ENCODE measurements around the gene USP22. TPM values are rescaled to one million over a fixed set of nuclear protein-coding genes. Genes with fewer than 3 reads are reported as not detected.

USP22 gene
- total RNA-seq, 2 donors from 2014 or later = 379 to 396 TPM

DNA sequence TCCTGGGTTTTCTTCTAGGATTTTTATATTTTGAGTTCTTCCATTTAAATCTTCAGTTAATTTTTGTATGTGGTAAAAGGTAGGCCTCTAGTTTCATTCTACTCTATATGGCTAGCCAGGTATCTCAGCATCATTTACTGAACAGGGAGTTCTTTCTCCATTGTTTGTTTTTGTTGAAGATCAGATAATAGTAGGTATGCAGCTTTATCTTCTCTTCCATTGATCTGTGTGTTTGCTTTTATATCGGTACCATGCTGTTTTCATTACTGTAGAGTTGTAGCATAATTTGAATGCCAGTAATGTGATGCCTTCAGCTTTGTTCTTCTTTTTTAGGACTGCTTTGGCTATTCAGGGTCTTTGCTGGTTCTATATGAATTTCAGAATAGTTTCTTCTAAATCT is 77.3 kb downstream of the USP22 start:
- no peak for DNase-seq
- Histone ChIP-seq H3K27me3 (ENCODE audit: control insufficient read depth, insufficient read depth, low read length, poor library complexity, severe bottlenecking) (no peaks in the 10 kb centered on the region), H3K9me3 (ENCODE audit: control insufficient read depth, low read length) (no peaks in the 10 kb centered on the region), H3K27ac (ENCODE audit: low read depth, low read length) (no peak overlapping the region), H3K4me1 (ENCODE audit: control insufficient read depth, insufficient read depth, low read length) (no peaks in the 10 kb centered on the region), H3K36me3 (ENCODE audit: control insufficient read depth, insufficient read depth, low read length) (no peaks in the 10 kb centered on the region), H3K9ac (ENCODE audit: extremely low read depth, low read length, poor library complexity, severe bottlenecking) (no peak overlapping the region), H3K4me3 (ENCODE audit: low read length) (peak overlapping the region; percentile 26)
- 77 to 83% methylated on average over 1 of the region's 1 CpG for WGBS, 2 experiments (ENCODE audit: insufficient coverage in 1 of 2, insufficient read length in 1 of 2)
- peaks cover 2% of the 10 kb centered on the region for H3K36me3 Mint-ChIP-seq (ENCODE audit: low read depth)
- no peaks in the 10 kb centered on the region for H3K27me3 Mint-ChIP-seq (ENCODE audit: insufficient read depth)
- peaks cover 12% of the 10 kb centered on the region for H3K4me1 Mint-ChIP-seq
- no peak overlapping the region for H3K4me3 Mint-ChIP-seq
- H3K9me3 Mint-ChIP-seq = no peaks in the 10 kb centered on the region
- TF ChIP-seq, protein P1, sequence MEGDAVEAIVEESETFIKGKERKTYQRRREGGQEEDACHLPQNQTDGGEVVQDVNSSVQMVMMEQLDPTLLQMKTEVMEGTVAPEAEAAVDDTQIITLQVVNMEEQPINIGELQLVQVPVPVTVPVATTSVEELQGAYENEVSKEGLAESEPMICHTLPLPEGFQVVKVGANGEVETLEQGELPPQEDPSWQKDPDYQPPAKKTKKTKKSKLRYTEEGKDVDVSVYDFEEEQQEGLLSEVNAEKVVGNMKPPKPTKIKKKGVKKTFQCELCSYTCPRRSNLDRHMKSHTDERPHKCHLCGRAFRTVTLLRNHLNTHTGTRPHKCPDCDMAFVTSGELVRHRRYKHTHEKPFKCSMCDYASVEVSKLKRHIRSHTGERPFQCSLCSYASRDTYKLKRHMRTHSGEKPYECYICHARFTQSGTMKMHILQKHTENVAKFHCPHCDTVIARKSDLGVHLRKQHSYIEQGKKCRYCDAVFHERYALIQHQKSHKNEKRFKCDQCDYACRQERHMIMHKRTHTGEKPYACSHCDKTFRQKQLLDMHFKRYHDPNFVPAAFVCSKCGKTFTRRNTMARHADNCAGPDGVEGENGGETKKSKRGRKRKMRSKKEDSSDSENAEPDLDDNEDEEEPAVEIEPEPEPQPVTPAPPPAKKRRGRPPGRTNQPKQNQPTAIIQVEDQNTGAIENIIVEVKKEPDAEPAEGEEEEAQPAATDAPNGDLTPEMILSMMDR (conservative IDR thresholded peaks at IDR 0.05) = no peak
- H3K27ac Mint-ChIP-seq = no peak overlapping the region

DNA sequence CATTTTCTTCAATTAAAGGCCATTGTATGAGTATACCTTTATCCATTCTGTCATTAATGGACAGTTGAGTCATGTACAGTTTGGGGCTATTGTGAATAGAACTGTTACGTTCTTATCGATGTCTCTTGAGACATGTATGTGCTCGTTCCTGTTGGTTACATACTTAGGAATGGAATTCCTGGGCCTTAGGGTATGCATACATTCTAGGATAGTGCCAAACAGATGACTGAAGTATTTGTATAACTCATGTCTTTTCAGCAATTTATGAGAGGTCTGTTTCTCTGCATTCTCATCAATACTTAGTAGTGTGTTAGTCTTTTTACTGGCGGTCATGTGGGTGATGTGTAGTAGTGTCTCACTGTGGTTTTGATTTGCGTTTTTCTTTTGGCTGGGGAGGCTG is 81.2 kb downstream of the USP22 start:
- H3K9me3 ChIP-seq (ENCODE audit: control insufficient read depth, low read length) = no peaks in the 10 kb centered on the region
- Mint-ChIP-seq H3K36me3 (ENCODE audit: low read depth) (peaks cover 2% of the 10 kb centered on the region), H3K27ac (peak overlapping the region; percentile 22), H3K4me1 (peaks cover 12% of the 10 kb centered on the region), H3K27me3 (ENCODE audit: insufficient read depth) (no peaks in the 10 kb centered on the region), H3K4me3 (no peak overlapping the region), H3K9me3 (no peaks in the 10 kb centered on the region)
- no peaks in the 10 kb centered on the region for H3K27me3 ChIP-seq (ENCODE audit: control insufficient read depth, insufficient read depth, low read length, poor library complexity, severe bottlenecking)
- DNase-seq = no peak
- 78 to 94% methylated on average over 3 to 5 of the region's 5 CpGs for WGBS, 2 experiments (ENCODE audit: insufficient coverage in 1 of 2, insufficient read length in 1 of 2)
- TF ChIP-seq, protein P1 (conservative IDR thresholded peaks at IDR 0.05) = no peak
- H3K4me3 ChIP-seq (ENCODE audit: low read length) = no peak overlapping the region
- no peak overlapping the region for H3K9ac ChIP-seq (ENCODE audit: extremely low read depth, low read length, poor library complexity, severe bottlenecking)
- no peak overlapping the region for H3K27ac ChIP-seq (ENCODE audit: low read depth, low read length)
- no peaks in the 10 kb centered on the region for H3K36me3 ChIP-seq (ENCODE audit: control insufficient read depth, insufficient read depth, low read length)
- H3K4me1 ChIP-seq (ENCODE audit: control insufficient read depth, insufficient read depth, low read length) = no peaks in the 10 kb centered on the region

- peaks cover 15% of the 10 kb centered on the region for H3K4me1 Mint-ChIP-seq
- no peak overlapping the region for H3K27ac Mint-ChIP-seq
- H3K27me3 Mint-ChIP-seq (ENCODE audit: insufficient read depth) = no peaks in the 10 kb centered on the region
- H3K4me1 ChIP-seq (ENCODE audit: control insufficient read depth, insufficient read depth, low read length) = no peaks in the 10 kb centered on the region
- H3K4me3 ChIP-seq (ENCODE audit: low read length) = no peak overlapping the region
- 88 to 95% methylated on average over 7 of the region's 7 CpGs for WGBS, 2 experiments (ENCODE audit: insufficient coverage in 1 of 2, insufficient read length in 1 of 2)
- no peaks in the 10 kb centered on the region for H3K9me3 Mint-ChIP-seq
- H3K27ac ChIP-seq (ENCODE audit: low read depth, low read length) = no peak overlapping the region
- no peak overlapping the region for H3K4me3 Mint-ChIP-seq
- no peaks in the 10 kb centered on the region for H3K9me3 ChIP-seq (ENCODE audit: control insufficient read depth, low read length)
- DNase-seq = no peak
- no peak overlapping the region for H3K9ac ChIP-seq (ENCODE audit: extremely low read depth, low read length, poor library complexity, severe bottlenecking)
- no peaks in the 10 kb centered on the region for H3K27me3 ChIP-seq (ENCODE audit: control insufficient read depth, insufficient read depth, low read length, poor library complexity, severe bottlenecking)
- peaks cover 2% of the 10 kb centered on the region for H3K36me3 Mint-ChIP-seq (ENCODE audit: low read depth)
- TF ChIP-seq, protein P1 (conservative IDR thresholded peaks at IDR 0.05) = no peak
- H3K36me3 ChIP-seq (ENCODE audit: control insufficient read depth, insufficient read depth, low read length) = no peaks in the 10 kb centered on the region
Observed at GRCh38 chr17:20960871-20961270, 81.9 kb downstream of the USP22 start.
